Measurements from ENCODE around the gene ADAMTS9. TPM values are rescaled to one million over a fixed set of nuclear protein-coding genes. Genes with fewer than 3 reads are reported as not detected.

Gene ADAMTS9
- total and polyA plus RNA-seq, 2 of the 13 experiments (the other 11 are each of a cell fraction or from before 2014, with no cell fraction given), result 0.02 to 0.09 TPM

GRCh38 chr3:64554096-64554920 lies 133.5 kb downstream of the ADAMTS9 start:
- ChIA-PET CTCF (ENCODE audit: low intra/inter-chr PET ratio, low total read pairs) (no interaction called here), POLR2A (no interaction called here)
- no peak overlapping the region for H2AFZ ChIP-seq (ENCODE audit: low read length)
- no peaks in the 10 kb centered on the region for H3K79me2 ChIP-seq (ENCODE audit: insufficient read depth, low read length)
- H3K27ac ChIP-seq (ENCODE audit: extremely low read length, insufficient read depth, low read length), result no peak overlapping the region
- H3K27me3 ChIP-seq (ENCODE audit: control insufficient read depth in 1 of 2, insufficient read depth in 2 of 2, low read length in 2 of 2), result no peaks in the 10 kb centered on the region; a peak in 1 of 5 replicates
- no peaks in the 10 kb centered on the region for H3K9me3 ChIP-seq (ENCODE audit: low read length)
- H4K20me1 ChIP-seq (ENCODE audit: insufficient read depth, low read length), result no peaks in the 10 kb centered on the region
- H3K4me1 ChIP-seq (ENCODE audit: insufficient read depth, low read length), result peaks cover 10% of the 10 kb centered on the region; the same call in 1 of the 2 replicates
- ATAC-seq (no peak), DNase-seq (ENCODE audit: low spot score) (no peak), FAIRE-seq (no peak)
- H3K36me3 ChIP-seq (replicated peaks in 1 of 2; ENCODE audit: control insufficient read depth in 1 of 2, insufficient read depth in 2 of 2, low read length in 2 of 2), result no peaks in the 10 kb centered on the region
- no peak for TF ChIP-seq ZBTB26 (CRISPR knock-in tag; IDR thresholded peaks at IDR 0.05; ENCODE audit: borderline replicate concordance)
- TF ChIP-seq U2AF1 (optimal IDR thresholded peaks at IDR 0.05; ENCODE audit: low read depth, low read length), result no peak
- no peak for TF ChIP-seq MXD1 (CRISPR knock-in tag; IDR thresholded peaks at IDR 0.05)
- TF ChIP-seq ZNF660 (CRISPR knock-in tag; IDR thresholded peaks at IDR 0.05; ENCODE audit: borderline replicate concordance, low read depth), result no peak
- no peak for TF ChIP-seq SP2 (CRISPR knock-in tag; IDR thresholded peaks at IDR 0.05)
- no peak for TF ChIP-seq ZMAT5 (CRISPR knock-in tag; IDR thresholded peaks at IDR 0.05; ENCODE audit: borderline replicate concordance, low read depth)
- no peak for TF ChIP-seq MTF1 (CRISPR knock-in tag; IDR thresholded peaks at IDR 0.05)
- no peak for TF ChIP-seq KMT2B (CRISPR knock-in tag; IDR thresholded peaks at IDR 0.05)
- no peak for TF ChIP-seq NR0B2 (CRISPR knock-in tag; IDR thresholded peaks at IDR 0.05)
- TF ChIP-seq ETS1 (CRISPR knock-in tag; IDR thresholded peaks at IDR 0.05), result no peak
- TF ChIP-seq SMAD9 (CRISPR knock-in tag; IDR thresholded peaks at IDR 0.05), result no peak
- TF ChIP-seq MEIS2 (CRISPR knock-in tag; IDR thresholded peaks at IDR 0.05), result no peak
- no peak for TF ChIP-seq ARID5B (CRISPR knock-in tag; IDR thresholded peaks at IDR 0.05)
- no peak for TF ChIP-seq SOX13 (IDR thresholded peaks at IDR 0.05)
- TF ChIP-seq SOX13 (CRISPR knock-in tag; conservative IDR thresholded peaks at IDR 0.05 in 1 of 2, IDR thresholded peaks at IDR 0.05 in 1 of 2), result no peak
- TF ChIP-seq KDM4B (CRISPR knock-in tag; IDR thresholded peaks at IDR 0.05), result no peak
- no peak for TF ChIP-seq ARNTL (CRISPR knock-in tag; IDR thresholded peaks at IDR 0.05)
- BruUV-seq (replicated peaks), result no TSS peak
- intact Hi-C loops (cut with micrococcal nuclease; ENCODE audit: unreplicated experiment) (no loop called here), in situ Hi-C loops (cut with HindIII; ENCODE audit: extremely low pct_ligation_motif_present, low pct_unique_long_range_greater_than_20kb) (no loop called here)
- no peak overlapping the region for H3K9ac ChIP-seq (ENCODE audit: insufficient read depth, low read depth, low read length)
- no peak overlapping the region for H3K4me3 ChIP-seq (replicated peaks in 1 of 3; ENCODE audit: insufficient read depth in 1 of 3, low read depth in 2 of 3, low read length in 3 of 3)
- no peak overlapping the region for H3K4me2 ChIP-seq (ENCODE audit: low read depth, low read length)
- WGBS (ENCODE audit: low lambda C conversion rate), result 40% methylated on average over 6 of the region's 7 CpGs
